ENCODE measurements around the gene APOBEC3F.
"Not testable (repeated sequence)": the region's sequence is repeated elsewhere in the genome, so short reads cannot be mapped to it uniquely, and the experiment has no call there.

GRCh38 chr22:39014723-39015121, 25.9 kb upstream of the APOBEC3F start:
- not testable (repeated sequence) for TF ChIP-seq ZNF274 (IDR thresholded peaks at IDR 0.05; ENCODE audit: low read depth, low read length); SUZ12 (IDR thresholded peaks at IDR 0.05; ENCODE audit: extremely low read depth, insufficient read depth, insufficient read length)

All from NT2/D1 (cell line).